Thyroid gland (tissue), 4 donors: ENCODE data around the gene NENF.

Source experiments
- POLR2A ChIP-seq, 2 donors: fragments of 450-650 bp; IDR thresholded peaks; one replicate each; pipeline ENCODE4 v1.6.1; 2017; ENCODE audit warnings: antibody characterized with exemption in 2 of 2, mild to moderate bottlenecking in 2 of 2, moderate library complexity in 1 of 2
- TF ChIP-seq, protein P1 (sequence below), 6 experiments: fragments of 200-600 bp in 3 of 6; fragments of 450-650 bp in 3 of 6; sonication (generic) in 3 of 6; IDR thresholded peaks; one replicate each; pipeline ENCODE4 v1.5.1; 2016 to 2019; ENCODE audit warnings: antibody characterized with exemption in 6 of 6, mild to moderate bottlenecking in 2 of 6, inconsistent platforms in 1 of 6, moderate library complexity in 1 of 6

DNA sequence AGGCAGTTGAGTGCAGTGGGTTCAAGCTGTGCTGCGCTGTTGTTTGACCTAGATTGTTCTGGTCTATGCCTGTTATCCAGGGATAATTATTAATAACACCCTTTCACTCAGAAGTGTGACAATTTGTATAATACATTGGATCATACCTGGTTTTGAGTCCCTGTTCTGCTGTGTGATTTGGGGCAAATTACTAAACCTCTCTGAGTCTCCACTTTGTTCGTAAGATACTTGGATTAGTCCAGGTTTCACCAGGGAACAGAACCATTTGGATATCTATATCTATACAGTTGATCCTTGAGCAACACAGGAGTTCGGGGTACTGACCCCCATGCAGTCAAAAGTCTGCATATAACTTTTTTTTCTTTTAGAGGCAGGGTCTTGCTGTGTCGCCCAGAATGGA lies 2.3 kb downstream of the NENF start:
- TF ChIP-seq, protein P1, sequence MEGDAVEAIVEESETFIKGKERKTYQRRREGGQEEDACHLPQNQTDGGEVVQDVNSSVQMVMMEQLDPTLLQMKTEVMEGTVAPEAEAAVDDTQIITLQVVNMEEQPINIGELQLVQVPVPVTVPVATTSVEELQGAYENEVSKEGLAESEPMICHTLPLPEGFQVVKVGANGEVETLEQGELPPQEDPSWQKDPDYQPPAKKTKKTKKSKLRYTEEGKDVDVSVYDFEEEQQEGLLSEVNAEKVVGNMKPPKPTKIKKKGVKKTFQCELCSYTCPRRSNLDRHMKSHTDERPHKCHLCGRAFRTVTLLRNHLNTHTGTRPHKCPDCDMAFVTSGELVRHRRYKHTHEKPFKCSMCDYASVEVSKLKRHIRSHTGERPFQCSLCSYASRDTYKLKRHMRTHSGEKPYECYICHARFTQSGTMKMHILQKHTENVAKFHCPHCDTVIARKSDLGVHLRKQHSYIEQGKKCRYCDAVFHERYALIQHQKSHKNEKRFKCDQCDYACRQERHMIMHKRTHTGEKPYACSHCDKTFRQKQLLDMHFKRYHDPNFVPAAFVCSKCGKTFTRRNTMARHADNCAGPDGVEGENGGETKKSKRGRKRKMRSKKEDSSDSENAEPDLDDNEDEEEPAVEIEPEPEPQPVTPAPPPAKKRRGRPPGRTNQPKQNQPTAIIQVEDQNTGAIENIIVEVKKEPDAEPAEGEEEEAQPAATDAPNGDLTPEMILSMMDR (IDR thresholded peaks at IDR 0.05), result no peak
- TF ChIP-seq POLR2A (IDR thresholded peaks at IDR 0.05), result no peak
